ENCODE results near the gene ZNF646.

The ZNF646 gene

DNA sequence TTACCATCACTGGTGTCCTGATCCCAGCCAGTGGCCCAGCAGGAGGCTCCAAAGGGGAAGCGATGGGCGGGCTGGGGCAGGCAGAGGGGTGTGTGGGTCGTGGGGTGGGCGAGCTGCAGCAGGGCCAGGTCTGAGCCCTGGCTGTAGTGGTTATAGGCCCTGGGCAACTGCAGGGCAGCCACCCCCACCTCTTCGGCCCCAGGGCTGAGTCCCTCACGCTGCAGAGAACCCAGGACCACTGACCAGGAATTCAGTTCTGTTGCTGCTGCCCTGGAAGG, 12.3 kb downstream of the ZNF646 start:
- H3K9me3 ChIP-seq (ENCODE audit: low read length): no peaks in the 10 kb centered on the region
- peaks cover 30% of the 10 kb centered on the region for H3K36me3 ChIP-seq (ENCODE audit: insufficient read depth, low read length)
- no peaks in the 10 kb centered on the region for H3K4me1 ChIP-seq (ENCODE audit: insufficient read depth, low read length)
- H3K27ac ChIP-seq (ENCODE audit: low read depth, low read length): no peak overlapping the region
- no peak overlapping the region for H3K4me3 ChIP-seq (ENCODE audit: low read depth in 1 of 2, low read length in 2 of 2)
- H3K27me3 ChIP-seq (ENCODE audit: control insufficient read depth in 1 of 2, insufficient read depth in 2 of 2, low read length in 2 of 2): no peaks in the 10 kb centered on the region
- no peak overlapping the region for H3K9ac ChIP-seq (ENCODE audit: low read length)

DNA sequence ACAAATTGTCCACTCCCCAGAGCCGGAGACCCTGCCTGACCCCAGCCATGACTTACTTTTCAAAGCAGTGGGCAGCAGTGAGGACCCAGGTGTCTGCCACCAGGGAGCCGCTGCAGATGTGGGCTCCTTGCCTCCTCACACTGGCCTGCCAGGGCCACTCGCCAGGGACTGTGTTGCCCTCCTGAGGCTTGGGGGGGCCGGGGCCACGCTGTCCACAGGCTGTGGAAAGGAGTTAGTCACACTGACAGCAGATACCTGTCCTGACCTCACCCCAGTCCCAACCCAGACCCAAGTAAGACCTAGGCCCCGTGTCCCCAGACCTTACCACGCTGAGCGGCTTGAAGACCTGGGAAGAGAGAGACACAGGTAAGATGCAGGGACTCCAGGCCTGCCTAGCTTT, 13.3 kb downstream of the ZNF646 start:
- Histone ChIP-seq H3K27ac (ENCODE audit: low read depth, low read length) (no peak overlapping the region), H3K4me3 (ENCODE audit: low read depth in 1 of 2, low read length in 2 of 2) (no peak overlapping the region), H3K9me3 (ENCODE audit: low read length) (no peaks in the 10 kb centered on the region), H3K36me3 (ENCODE audit: insufficient read depth, low read length) (peaks cover 27% of the 10 kb centered on the region), H3K27me3 (ENCODE audit: control insufficient read depth in 1 of 2, insufficient read depth in 2 of 2, low read length in 2 of 2) (no peaks in the 10 kb centered on the region), H3K9ac (ENCODE audit: low read length) (no peak overlapping the region), H3K4me1 (ENCODE audit: insufficient read depth, low read length) (no peaks in the 10 kb centered on the region)

DNA sequence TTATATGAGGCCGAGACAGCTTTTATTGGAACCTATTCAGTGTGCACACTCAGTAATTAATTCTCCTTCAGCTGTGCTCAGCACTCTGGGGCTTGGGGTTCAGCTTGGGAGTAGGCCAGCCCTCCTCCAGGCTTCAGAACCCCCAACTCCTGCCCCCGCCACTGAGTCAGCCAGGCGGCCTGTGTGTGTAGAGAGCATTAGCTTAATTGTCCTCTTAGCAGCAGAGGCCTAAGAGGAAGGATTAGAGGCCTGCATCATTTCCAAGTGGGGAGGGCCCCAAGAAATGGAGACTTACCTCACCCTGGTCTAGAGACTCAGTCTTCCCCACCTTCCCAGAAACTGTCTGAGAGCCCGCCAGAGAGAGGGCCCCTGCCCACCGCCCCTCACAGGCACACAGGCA, 13.7 kb downstream of the ZNF646 start:
- peaks cover 27% of the 10 kb centered on the region for H3K36me3 ChIP-seq (ENCODE audit: insufficient read depth, low read length)
- H3K27ac ChIP-seq (ENCODE audit: low read depth, low read length): no peak overlapping the region
- H3K27me3 ChIP-seq (ENCODE audit: control insufficient read depth in 1 of 2, insufficient read depth in 2 of 2, low read length in 2 of 2): no peaks in the 10 kb centered on the region
- peaks cover 3% of the 10 kb centered on the region for H3K4me1 ChIP-seq (ENCODE audit: insufficient read depth, low read length)
- no peak overlapping the region for H3K9ac ChIP-seq (ENCODE audit: low read length)
- no peak overlapping the region for H3K4me3 ChIP-seq (ENCODE audit: low read depth in 1 of 2, low read length in 2 of 2)
- no peaks in the 10 kb centered on the region for H3K9me3 ChIP-seq (ENCODE audit: low read length)

DNA sequence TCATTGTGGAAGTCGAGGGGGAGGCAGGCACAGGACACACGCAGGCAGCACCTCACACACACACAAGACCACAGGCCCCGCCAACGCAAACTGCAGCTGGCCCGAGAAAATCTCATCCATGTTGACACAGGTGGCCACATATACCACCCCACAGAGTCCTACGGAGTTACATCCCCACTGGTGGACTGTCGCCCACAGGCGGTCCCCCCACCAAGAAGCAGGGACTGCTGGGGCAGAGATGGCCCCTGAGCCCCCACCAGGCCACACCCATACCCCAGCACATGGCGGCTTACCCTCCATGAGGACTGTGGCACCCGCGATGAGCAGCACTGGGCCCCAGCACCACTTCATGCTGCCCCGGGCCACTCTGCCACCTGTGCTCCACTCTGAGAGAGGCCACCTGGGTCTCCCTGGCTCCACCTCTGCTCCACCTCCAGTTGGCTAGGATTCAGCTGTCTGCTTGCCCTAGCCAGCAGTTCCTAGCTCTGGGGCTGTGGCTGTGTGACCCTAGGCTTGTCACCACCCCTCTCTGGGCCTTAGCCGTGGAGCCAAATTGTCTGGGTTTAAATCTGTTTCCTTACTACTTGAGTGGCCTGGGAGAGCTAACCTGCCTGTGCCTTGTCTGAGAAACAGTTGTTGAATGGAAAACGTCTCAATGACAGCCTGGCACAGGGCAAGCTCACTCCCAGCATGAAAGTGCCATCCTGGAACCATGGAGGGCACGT, 14.4 kb downstream of the ZNF646 start, which contains the start of gene PRSS53:
Gene PRSS53 (minus strand): TSS at position 485 of the 725 bp plus-strand sequence. CDS start 134 bp downstream, at position 351.
- H3K4me1 ChIP-seq (ENCODE audit: insufficient read depth, low read length): peaks cover 7% of the 10 kb centered on the region
- H3K9me3 ChIP-seq (ENCODE audit: low read length): no peaks in the 10 kb centered on the region
- H3K27me3 ChIP-seq (ENCODE audit: control insufficient read depth in 1 of 2, insufficient read depth in 2 of 2, low read length in 2 of 2): no peaks in the 10 kb centered on the region
- H3K36me3 ChIP-seq (ENCODE audit: insufficient read depth, low read length): peaks cover 24% of the 10 kb centered on the region
- no peak within 1 kb of the TSS for H3K9ac ChIP-seq (ENCODE audit: low read length)
- no peak within 1 kb of the TSS for H3K27ac ChIP-seq (ENCODE audit: low read depth, low read length)
- no peak within 1 kb of the TSS for H3K4me3 ChIP-seq (ENCODE audit: low read depth in 1 of 2, low read length in 2 of 2)

DNA sequence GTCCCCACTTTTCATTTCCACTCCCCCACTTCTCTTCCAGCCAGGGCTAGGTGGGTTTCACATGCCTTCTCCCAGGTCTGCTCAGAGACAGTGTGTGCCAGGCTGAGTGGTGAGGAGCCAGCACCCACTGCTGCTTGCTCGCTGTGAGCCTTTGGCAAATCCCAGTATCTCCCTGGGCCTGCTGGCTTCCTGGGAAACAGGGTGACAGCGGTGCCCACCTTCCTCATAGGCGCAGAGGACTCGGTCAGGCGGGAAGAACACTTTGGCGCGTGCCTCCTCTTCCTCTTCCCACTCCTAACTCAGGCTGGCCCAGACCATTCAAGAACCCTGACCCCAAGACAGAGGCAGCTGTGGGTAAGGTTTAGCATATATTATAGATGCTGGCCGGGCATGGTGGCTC, 15.0 kb downstream of the ZNF646 start:
- peaks cover 19% of the 10 kb centered on the region for H3K36me3 ChIP-seq (ENCODE audit: insufficient read depth, low read length)
- no peaks in the 10 kb centered on the region for H3K27me3 ChIP-seq (ENCODE audit: control insufficient read depth in 1 of 2, insufficient read depth in 2 of 2, low read length in 2 of 2)
- H3K4me3 ChIP-seq (ENCODE audit: low read depth in 1 of 2, low read length in 2 of 2): no peak overlapping the region
- no peak overlapping the region for H3K9ac ChIP-seq (ENCODE audit: low read length)
- no peaks in the 10 kb centered on the region for H3K9me3 ChIP-seq (ENCODE audit: low read length)
- H3K4me1 ChIP-seq (ENCODE audit: insufficient read depth, low read length): peaks cover 7% of the 10 kb centered on the region
- H3K27ac ChIP-seq (ENCODE audit: low read depth, low read length): no peak overlapping the region

DNA sequence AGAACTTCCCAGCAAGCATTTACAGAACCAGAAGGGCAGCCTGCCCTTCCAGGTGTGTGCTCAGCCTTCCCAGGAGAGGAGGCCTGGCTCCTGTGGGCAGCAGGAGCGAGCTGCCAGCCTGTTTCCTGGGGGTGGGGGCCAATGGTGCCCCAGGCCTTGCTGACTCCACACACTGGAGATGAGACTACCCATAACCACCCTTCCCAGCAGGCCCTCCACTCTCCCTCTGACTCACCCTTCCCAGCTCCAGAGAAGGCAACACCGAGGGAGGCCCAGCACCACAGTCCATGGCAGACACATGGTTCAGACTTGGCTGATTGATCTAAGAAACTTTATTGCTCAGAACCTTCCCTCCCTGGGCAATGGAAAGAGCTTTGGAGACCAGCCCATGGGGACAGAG, 16.3 kb downstream of the ZNF646 start:
- Histone ChIP-seq H3K27me3 (ENCODE audit: control insufficient read depth in 1 of 2, insufficient read depth in 2 of 2, low read length in 2 of 2) (no peaks in the 10 kb centered on the region), H3K36me3 (ENCODE audit: insufficient read depth, low read length) (peaks cover 16% of the 10 kb centered on the region), H3K9me3 (ENCODE audit: low read length) (no peaks in the 10 kb centered on the region), H3K9ac (ENCODE audit: low read length) (no peak overlapping the region), H3K27ac (ENCODE audit: low read depth, low read length) (no peak overlapping the region), H3K4me1 (ENCODE audit: insufficient read depth, low read length) (peaks cover 7% of the 10 kb centered on the region), H3K4me3 (ENCODE audit: low read depth in 1 of 2, low read length in 2 of 2) (no peak overlapping the region)

DNA sequence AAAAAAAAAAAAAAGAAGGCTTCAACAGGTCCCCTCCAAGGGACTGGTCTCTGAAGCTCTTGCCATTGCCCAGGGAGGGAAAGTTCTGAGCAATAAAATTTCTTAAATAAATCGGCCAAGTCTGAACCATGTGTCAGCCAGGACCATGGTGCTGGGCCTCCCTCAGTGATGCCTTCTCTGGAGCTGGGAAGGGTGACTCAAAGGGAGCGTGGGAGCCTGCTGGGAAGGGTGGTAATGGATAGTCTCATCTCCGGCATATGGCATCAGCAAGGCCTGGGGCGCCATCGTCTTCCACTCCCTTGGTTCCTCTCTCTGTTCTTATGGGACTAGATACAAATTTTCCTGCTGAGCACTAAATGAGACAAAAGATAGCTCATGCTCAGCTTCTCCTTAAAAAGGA, 18.1 kb downstream of the ZNF646 start:
- Histone ChIP-seq H3K4me3 (ENCODE audit: low read depth in 1 of 2, low read length in 2 of 2) (no peak overlapping the region), H3K27ac (ENCODE audit: low read depth, low read length) (no peak overlapping the region), H3K36me3 (ENCODE audit: insufficient read depth, low read length) (peaks cover 11% of the 10 kb centered on the region)

DNA sequence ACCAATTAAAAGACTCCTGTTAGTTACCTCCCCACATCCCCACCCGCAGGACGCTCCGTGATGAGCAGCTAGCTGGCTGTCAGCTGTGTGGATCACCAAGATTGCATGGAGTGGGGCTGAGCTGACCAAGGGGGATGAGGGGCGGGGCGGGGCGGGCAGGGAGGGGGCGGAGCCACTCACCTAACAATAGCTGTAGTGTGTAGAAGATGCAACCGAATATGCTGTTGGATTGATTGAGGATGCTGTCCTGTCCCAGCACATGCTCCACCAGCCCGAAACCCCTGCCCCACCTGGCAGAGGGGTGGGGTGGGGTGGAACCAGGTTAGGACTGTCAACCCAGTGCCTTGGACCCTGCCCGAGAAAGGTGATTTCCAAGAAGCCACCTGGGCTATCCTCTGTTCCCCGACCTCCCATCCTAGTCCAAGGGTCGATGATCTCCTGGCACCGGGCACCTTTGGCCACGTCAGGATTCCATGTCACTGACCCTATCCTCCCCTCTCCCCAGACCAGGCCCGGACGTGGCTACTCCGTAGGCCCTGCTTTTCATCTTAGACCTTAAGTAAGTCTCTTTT, 19.0 kb downstream of the ZNF646 start:
- peaks cover 7% of the 10 kb centered on the region for H3K4me1 ChIP-seq (ENCODE audit: insufficient read depth, low read length)
- no peak overlapping the region for H3K9ac ChIP-seq (ENCODE audit: low read length)
- H3K4me3 ChIP-seq (ENCODE audit: low read depth in 1 of 2, low read length in 2 of 2): peak overlapping the region in 1 of 2 donors; percentile 89
- H3K9me3 ChIP-seq (ENCODE audit: low read length): no peaks in the 10 kb centered on the region
- H3K36me3 ChIP-seq (ENCODE audit: insufficient read depth, low read length): peaks cover 11% of the 10 kb centered on the region
- H3K27ac ChIP-seq (ENCODE audit: low read depth, low read length): no peak overlapping the region
- H3K27me3 ChIP-seq (ENCODE audit: control insufficient read depth in 1 of 2, insufficient read depth in 2 of 2, low read length in 2 of 2): no peaks in the 10 kb centered on the region

More for the DNA sequence above, 18.1 kb downstream of the ZNF646 start:
- Histone ChIP-seq H3K9ac (ENCODE audit: low read length) (no peak overlapping the region), H3K9me3 (ENCODE audit: low read length) (no peaks in the 10 kb centered on the region), H3K27me3 (ENCODE audit: control insufficient read depth in 1 of 2, insufficient read depth in 2 of 2, low read length in 2 of 2) (no peaks in the 10 kb centered on the region), H3K4me1 (ENCODE audit: insufficient read depth, low read length) (peaks cover 7% of the 10 kb centered on the region)

DNA sequence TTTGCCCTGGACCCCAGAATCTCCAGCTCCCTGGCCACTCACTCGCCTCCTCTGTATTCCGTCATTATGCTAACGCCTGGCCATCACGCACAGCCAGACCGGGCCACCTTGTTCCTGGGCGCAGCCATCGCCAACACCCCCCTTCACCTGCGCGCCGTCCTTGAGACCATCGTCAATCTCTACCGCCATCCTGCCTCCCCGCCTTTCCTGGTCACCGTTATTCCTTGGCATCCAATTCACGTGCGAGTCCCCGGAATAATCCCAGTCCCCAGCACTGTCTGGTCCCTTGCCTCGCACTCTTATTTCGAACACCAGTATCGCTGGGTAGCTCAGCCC, 19.8 kb downstream of the ZNF646 start:
- peak overlapping the region; percentile 82 for H3K9ac ChIP-seq (ENCODE audit: low read length)
- H3K36me3 ChIP-seq (ENCODE audit: insufficient read depth, low read length): peaks cover 11% of the 10 kb centered on the region
- H3K27me3 ChIP-seq (ENCODE audit: control insufficient read depth in 1 of 2, insufficient read depth in 2 of 2, low read length in 2 of 2): no peaks in the 10 kb centered on the region
- peak overlapping the region; percentile 78 to 89 for H3K4me3 ChIP-seq (ENCODE audit: low read depth in 1 of 2, low read length in 2 of 2)
- H3K27ac ChIP-seq (ENCODE audit: low read depth, low read length): peak overlapping the region; percentile 85
- H3K9me3 ChIP-seq (ENCODE audit: low read length): no peaks in the 10 kb centered on the region
- H3K4me1 ChIP-seq (ENCODE audit: insufficient read depth, low read length): peaks cover 7% of the 10 kb centered on the region

DNA sequence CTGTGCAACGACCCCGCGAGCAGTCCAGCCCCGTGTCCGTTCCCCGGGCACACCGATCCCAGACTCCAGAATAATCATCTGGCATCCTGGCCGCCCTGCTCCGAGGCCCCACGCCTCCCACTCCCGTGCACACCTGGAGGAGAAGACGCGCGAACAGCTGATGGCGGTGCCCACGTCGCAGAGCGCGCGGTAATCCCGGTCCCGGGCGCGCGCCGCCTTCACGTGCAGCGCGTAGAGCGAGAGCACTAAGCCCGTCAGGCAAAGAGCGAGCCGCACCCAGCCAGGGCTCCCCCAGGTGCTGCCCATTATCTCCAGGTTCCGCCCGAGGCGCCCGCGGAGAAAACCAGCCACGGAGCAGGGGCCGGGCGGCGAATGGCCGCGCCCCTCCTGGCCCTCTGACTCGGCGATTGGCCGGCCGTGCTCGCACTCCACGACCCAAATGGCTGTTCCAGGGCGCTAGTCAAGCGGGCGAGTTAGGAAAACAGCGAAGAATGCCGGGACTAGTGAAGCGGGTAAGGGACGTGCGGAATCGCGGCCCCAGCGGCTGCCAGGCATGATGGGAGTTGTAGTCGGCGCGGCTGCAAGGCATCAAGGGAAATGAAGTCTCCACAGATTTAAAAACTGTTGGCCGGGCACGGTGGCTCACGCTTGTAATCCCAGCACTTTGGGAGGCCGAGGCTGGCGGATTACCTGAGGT, 20.4 kb downstream of the ZNF646 start, which contains the start of gene VKORC1:
Gene VKORC1 (minus strand): TSS at position 374 of the 697 bp plus-strand sequence. CDS start 68 bp downstream, at position 306.
- Histone ChIP-seq H3K9ac (ENCODE audit: low read length) (peak within 1 kb of the TSS; percentile 82), H3K4me3 (ENCODE audit: low read depth in 1 of 2, low read length in 2 of 2) (peak within 1 kb of the TSS; percentile 78 to 89), H3K36me3 (ENCODE audit: insufficient read depth, low read length) (peaks cover 11% of the 10 kb centered on the region), H3K27me3 (ENCODE audit: control insufficient read depth in 1 of 2, insufficient read depth in 2 of 2, low read length in 2 of 2) (no peaks in the 10 kb centered on the region), H3K27ac (ENCODE audit: low read depth, low read length) (peak within 1 kb of the TSS; percentile 85), H3K4me1 (ENCODE audit: insufficient read depth, low read length) (peaks cover 7% of the 10 kb centered on the region), H3K9me3 (ENCODE audit: low read length) (no peaks in the 10 kb centered on the region)

DNA sequence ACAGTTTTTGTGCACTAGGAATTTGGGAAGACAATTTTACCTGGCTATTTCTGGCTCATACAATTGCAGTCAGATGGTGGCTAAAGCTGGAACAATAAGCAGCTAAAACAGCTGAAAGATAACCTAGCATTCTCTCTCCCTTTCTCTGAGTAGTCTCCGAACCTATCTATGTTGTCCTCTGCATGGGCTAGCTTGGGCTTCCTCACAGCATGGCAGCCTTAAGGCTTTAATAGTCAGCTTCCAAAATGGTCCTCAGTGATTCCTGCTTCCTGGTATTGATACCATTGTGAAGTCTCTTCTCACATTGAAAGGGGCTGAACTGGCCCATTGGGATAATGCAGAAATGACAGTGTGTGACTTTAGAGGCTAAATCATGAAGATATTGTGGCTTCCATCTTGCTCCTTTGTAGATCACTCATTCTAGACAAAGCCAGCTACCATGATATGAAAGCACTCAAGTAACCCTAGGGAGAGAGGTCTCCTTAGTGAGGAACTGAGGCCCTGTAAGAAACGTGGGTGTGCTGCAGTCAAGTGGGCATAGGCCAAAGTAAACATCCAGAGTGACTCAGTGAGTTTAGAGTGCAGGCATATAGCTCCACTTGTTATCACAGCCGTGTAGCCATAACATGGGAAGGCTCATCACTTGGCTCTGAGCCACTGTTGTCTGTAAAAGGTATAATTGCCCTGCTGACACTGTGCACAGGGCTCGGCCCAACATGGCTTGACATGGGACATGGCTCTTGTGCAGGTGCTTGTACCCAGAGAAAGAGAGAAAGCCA, 25.8 kb downstream of the ZNF646 start:
- H3K9ac ChIP-seq (ENCODE audit: low read length): no peak overlapping the region
- H3K4me3 ChIP-seq (ENCODE audit: low read depth in 1 of 2, low read length in 2 of 2): no peak overlapping the region
- H3K27me3 ChIP-seq (ENCODE audit: control insufficient read depth in 1 of 2, insufficient read depth in 2 of 2, low read length in 2 of 2): no peaks in the 10 kb centered on the region
- H3K36me3 ChIP-seq (ENCODE audit: insufficient read depth, low read length): no peaks in the 10 kb centered on the region
- H3K27ac ChIP-seq (ENCODE audit: low read depth, low read length): no peak overlapping the region
- no peaks in the 10 kb centered on the region for H3K9me3 ChIP-seq (ENCODE audit: low read length)
- no peaks in the 10 kb centered on the region for H3K4me1 ChIP-seq (ENCODE audit: insufficient read depth, low read length)

Data from muscle layer of colon (tissue), 2 donors.